PC-9 (cell line): ENCODE data around the gene CCDC85A.

ENCODE experiments used
- EZH2 ChIP-seq: fragments of 200-600 bp; sonication (generic); IDR thresholded peaks from 2 replicates; pipeline ENCODE4 v1.8.0; 2017; ENCODE audit warnings: antibody characterized with exemption, low read depth
- TF ChIP-seq, protein P1 (sequence below): fragments of 200-600 bp; sonication (generic); conservative IDR thresholded peaks from 2 replicates; pipeline ENCODE4 v1.6.1; 2017; ENCODE audit warnings: mixed run types, antibody characterized with exemption, mild to moderate bottlenecking, moderate library complexity

DNA sequence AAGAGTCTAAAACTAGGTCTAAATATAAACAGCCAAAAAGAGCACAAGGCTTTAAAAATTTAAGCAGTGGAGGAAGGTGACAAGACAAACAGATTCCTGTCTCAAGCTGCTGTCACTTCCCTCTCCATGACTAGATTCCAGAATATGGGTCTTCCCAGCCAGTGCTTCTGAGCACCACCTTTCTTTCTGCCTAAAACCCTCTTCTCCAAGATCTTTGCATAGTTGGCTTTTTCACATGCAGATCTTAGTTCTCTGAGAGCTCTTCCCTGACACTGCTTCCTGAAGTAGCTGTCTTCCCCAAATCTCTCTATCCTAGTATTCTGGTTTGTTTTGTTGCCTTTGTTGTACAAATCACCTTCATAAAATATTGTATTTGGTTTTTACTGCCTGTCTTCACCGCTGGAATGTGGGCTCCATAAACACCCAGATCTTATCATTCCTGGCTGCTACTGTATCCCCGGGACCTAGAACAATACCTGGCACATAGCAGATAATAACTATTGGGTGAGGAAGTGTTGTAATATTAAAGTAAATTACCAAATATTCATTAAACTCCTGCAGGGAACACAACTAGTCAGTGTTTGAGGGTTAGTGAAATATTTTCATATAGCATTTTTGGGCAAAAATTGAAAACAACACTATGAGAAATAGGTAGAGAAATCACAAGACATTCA, 150.2 kb downstream of the CCDC85A start:
- TF ChIP-seq, protein P1, sequence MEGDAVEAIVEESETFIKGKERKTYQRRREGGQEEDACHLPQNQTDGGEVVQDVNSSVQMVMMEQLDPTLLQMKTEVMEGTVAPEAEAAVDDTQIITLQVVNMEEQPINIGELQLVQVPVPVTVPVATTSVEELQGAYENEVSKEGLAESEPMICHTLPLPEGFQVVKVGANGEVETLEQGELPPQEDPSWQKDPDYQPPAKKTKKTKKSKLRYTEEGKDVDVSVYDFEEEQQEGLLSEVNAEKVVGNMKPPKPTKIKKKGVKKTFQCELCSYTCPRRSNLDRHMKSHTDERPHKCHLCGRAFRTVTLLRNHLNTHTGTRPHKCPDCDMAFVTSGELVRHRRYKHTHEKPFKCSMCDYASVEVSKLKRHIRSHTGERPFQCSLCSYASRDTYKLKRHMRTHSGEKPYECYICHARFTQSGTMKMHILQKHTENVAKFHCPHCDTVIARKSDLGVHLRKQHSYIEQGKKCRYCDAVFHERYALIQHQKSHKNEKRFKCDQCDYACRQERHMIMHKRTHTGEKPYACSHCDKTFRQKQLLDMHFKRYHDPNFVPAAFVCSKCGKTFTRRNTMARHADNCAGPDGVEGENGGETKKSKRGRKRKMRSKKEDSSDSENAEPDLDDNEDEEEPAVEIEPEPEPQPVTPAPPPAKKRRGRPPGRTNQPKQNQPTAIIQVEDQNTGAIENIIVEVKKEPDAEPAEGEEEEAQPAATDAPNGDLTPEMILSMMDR = no peak
- TF ChIP-seq EZH2 = no peak
